Measurements from ENCODE around the gene TARS1.

Gene TARS1

DNA sequence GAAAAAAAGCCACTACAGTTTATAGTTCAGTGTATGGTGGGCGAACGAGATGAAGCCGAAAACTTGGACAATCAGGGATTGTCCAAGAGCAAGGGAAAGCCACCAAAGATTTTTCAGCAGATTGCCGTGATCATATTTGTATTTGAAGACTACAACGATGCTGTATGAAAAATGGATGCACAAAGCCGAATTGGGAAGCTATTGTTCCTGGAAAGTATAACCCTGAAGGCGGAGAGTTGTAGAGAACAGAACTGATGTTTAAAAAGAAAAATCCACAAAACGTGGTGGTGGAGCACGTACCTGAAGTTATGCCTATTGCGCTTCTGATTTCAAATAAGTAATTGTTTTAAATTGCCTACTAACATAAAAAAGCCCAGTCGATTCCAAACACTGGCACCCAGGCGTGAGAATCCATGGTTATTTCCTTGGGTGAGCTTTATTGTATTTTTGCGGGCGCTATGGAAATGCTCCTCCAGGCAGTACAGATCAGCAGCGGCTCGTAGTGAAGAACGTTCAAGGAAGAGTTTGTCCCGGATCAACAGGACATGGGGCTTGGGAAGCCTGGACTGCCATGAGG lies 772 bp upstream of the TARS1 start:
- ATAC-seq = no peak

DNA sequence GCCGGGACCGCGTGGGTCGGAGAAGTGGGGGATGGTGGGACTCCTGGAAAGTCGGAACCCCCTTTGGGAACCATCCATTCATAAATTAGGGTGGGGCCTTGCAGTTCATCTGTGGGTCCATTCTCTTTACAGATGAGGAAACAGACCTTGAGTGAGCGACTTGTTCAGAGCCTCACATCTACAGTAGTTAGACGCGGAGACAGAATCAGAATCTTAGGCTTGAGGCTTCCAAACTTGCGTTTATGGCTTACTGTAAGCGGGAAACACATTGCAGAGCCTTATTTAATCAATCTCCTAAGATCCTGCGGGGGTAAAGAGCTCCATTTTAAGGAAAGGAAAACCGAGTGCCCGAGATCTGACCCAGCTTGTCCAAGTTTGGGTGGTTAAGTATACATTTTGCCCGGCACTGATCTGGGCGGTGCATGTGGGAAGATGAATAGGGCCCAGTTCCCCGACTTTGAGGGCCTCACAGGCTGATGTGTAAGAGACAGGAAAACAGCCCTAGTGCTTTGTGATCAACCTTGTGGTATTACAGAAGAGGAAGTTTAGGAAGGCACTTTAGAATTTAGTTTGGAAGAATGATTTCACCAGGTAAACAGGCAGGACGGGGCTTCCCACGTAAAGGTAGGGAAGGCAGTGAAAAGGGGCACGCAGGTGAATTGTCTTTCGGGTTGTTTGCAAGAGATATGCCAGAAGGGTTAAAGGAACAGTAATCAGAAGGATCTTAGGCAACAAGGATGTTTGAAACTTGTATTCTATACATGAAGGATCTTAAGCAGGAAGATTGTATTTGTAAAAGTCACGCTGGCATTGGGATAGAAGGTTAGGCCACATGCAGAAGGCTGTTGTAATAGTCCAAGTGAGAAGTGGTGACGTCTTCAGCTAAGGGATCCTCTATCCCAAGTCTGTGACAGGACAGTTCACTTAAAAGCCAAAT lies 744 bp downstream of the TARS1 start:
- ATAC-seq = peak; percentile 23 to 28

DNA sequence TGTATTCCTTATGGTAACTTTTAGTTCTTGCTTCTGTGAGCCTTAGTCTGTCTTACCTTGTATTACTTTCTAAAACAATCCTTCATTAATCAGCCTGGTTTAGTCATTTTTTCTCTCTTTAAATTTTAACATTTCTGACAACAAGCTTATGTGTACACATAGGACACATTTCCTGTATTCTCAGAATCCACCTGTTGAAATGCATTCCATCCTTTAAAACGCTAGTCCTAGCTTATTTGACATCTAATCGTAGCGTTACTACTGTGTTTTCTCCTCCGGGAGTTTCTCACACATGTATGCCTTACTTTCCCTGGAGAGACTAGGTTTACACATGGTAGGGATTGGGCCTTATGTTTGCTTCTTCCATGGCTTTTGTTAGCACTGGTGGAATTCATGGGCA lies 3.8 kb downstream of the TARS1 start:
- ATAC-seq = no peak

DNA sequence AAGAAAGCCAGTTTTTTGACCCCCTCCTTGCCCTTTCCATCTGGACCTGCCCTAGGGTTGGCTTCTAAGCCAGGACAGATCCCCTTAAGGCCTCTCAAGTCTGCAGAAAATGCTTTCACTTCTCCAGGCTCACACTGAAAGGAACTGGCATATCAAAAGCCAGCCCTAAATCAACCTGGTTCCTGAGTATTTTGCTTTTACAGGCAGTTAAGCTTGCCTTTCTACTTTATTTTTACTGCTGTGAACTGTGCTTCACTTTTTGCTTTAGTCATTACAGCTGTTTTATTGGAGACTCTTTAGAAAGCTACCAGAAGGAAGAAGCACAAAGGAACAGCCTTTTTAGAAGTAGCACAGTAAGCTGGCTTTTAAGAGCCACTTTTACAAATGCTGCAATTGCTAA lies 5.0 kb downstream of the TARS1 start:
- no peak for ATAC-seq

DNA sequence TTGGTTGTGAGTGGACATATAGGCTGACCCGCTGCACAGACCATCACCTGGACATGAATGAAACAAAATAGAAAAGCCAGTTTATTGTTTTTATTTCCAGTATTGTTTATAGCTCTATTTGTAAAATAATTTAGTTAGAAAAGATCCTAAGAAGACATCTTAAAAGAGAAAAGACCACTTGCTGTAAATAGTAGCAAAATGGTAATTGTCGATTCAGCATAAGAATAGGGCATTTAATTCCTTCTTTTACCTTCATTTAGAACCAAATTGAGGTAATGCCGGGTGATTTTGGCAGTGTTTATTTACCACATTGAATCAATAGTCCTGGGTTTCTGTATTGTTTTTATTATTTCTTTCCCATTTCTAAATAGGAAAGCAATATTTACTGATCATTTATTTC lies 7.4 kb downstream of the TARS1 start:
- no peak for ATAC-seq

DNA sequence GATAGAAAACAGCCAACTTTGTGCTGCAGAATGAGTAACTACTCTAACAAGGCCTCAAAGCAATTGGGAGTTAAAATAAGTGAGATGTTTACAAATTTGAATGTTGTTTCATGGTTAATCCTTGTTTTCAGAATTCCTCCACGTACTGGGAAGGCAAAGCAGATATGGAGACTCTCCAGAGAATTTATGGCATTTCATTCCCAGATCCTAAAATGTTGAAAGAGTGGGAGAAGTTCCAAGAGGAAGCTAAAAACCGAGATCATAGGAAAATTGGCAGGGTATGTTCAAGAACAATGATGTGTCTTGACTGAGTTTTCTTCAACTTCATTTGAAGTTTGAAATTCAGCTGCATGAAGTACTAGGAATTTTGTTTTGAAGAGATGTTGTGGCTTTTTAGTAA lies 16.4 kb downstream of the TARS1 start:
- no peak for ATAC-seq

DNA sequence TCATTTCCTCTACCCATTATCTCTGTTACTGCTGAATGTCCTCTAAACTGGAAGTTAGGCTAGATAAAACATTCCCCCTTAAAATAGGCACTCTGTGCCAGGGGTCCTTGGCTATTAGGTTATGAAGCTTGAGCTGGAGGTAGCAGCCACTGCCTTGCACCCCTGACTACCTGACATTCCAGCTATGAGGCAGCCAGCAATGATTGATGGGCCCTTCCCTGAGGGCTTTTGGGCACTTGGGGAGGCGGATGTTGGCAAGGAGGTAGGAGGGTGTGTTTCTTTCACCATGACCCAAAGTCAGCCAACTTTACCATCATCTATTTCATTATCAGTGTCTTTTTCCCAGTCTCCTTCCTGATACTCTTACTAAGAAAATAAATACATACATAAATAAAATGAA lies 17.1 kb downstream of the TARS1 start:
- no peak for ATAC-seq

DNA sequence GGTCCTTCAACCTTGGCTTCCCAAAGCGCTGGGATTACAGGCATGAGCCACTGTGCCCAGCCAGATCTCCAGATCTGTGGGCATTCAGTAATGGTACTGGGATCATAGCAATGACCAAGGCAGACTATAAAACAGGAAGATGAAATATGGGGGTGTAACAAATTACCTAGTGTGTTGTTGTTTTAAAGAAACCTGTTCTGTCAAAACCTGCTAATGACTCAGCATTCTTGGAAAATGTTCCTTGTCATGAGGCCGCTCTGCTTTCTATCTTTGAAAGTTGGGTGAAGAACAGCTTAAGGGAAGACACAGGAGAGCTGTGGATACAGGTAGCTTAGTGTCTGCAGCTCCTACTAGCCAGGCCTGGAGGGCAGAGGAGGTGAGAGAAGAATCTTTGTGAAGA lies 19.4 kb downstream of the TARS1 start:
- no peak for ATAC-seq

DNA sequence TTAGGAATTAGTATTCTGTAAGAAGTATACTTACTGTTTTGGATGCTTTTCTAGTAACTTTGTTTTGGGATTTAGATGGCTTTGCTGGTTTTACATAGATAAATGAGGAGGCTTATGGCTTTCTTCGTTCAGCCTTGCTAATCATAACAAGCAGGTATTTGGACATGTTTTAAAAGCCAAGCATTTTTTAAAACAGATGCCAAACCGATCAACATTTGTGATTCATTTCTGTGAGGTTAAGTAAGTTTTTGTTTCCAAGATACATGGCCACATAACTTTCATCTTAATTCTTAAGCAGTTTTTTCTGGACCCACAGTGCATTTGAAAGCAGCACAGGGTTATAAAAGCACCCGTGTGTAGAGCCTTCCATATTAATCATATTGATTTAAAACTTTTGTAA lies 21.7 kb downstream of the TARS1 start:
- ATAC-seq = no peak

DNA sequence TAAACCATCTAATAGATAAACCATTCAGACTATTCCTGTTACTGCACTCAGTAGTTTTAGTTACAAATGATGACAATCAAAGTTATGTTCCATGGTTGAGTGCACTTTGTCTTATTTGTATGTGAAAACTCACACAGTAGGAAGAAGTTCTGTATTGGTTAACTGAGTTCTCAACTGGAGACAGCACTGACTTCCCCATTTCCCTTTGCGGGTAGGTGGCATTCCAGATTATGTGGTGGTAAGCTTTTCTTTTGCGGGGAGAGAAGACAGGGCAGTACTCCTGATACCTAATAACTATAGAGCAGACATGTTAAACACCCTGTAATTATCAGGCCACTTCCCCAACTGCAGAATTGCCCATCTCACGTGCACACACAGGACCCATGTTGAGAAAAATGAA lies 24.4 kb downstream of the TARS1 start:
- ATAC-seq = no peak

DNA sequence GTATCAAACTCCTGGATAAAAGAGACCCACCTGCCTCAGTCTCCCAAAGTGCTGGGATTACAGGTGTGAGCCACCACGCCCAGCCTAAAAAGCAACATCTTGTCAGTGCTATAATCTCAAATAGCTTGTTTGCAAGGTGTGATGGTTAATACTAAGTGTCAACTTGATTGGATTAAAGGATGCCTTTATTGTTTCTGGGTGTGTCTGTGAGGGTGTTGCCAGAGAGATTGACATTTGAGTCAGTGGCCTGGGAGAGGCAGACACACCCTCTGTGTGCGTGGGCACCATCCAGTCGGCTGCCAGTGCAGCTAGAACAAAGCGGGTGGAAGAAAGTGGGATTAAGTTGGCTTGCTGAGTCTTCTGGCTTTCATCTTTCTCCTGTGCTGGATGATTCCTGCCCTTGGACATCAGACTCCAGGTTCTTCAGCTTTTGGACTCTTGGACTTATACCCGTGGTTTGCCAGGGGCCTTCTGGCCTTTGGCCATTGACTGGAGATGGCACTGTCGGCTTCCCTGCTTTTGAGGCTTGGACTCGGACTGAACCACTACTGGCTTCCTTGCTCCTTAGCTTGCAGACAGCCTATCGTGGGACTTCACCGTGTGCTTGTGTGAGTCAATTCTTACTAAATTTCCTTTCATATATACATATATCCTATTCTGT lies 28.1 kb downstream of the TARS1 start:
- no peak for ATAC-seq

DNA sequence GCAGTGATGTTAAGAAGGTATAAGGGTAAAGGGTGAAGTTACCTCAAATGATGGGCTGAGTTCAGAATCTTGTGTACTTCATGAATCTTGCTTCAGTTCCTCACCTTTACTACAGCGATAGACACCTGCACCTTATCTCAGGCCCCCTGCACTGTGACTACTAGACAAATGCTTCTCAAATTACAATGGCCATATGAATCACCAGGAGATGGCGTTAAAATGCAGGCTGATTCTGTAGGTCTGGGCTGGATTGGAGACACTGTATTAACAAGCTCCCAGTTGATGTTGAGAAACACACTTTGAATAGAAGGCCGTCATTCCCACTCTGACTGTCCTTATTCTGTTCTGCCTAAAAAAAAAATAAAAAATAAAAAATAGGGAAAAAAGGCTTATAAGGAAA lies 29.8 kb downstream of the TARS1 start:
- no peak for ATAC-seq

DNA sequence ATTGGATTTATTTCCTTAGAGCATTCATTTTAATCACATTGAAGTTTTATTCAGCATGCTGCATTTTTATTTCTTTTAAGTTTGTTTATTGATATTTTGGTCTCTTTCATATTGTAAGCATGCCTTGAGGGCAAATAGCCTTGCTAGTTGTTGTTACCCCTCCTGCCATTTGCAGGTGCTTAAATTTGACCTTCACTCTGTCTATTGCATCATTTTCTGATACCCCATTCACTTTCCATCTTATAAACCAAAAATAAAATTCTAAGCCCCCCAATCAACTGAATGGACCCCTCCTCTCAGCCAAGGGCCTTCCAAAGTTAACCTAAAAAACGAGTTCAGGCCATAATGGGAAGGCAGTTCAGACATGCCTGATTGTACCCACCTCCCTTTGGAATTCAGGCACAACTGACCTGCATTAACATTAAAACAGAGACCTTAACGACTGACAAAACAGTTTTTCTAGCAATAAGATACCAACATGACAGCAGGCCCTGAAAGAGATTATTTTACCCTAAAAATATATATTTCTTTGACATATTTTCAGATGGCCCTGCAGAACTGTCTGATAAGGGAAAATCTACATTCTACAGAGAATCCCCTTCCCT lies 32.1 kb downstream of the TARS1 start:
- no peak for ATAC-seq

DNA sequence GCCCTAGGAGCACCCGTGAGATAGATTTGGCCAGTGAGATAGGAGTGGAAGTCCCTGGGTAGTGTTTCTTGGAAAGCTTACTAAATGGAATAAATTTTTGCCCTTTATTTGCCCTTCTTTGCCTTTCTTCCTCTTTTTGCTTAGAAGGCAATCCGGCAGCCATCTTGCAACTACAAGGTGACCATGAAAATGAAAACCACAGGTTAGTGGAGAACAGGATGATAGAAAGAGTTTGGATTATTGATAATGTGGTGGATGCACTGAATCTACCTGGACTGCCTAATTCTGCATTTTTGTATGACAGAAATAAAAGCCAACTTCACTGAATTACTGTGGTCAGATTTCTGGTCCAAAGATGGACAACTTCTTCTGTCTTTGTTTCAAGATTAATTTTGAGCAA lies 33.2 kb downstream of the TARS1 start:
- no peak for ATAC-seq

DNA sequence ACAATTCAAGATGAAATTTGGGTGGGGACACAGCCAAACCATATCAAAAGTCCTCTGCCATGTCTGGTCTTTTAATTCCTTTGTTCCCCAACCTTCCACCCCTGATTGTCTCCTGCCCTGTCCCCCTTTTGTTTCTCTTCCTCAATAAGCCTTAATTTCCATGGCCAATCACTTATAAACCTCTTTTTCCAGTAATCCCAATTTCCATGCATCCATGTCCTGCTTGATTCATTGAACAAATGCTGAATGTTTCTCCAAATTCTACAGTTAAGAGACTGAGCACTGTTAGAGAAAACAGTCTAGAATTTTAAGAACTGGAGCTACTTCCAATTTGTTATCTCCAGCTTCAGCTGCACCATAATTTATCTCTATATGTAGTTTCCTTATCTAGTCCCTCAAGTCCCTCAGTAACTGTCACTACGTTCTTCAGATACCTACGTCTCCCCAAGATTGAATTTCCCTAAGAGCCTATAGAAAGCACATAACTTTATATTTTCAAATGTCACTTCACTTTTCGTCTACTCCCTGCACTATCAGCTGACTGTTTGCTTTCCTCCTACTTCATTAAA lies 34.2 kb downstream of the TARS1 start:
- no peak for ATAC-seq

DNA sequence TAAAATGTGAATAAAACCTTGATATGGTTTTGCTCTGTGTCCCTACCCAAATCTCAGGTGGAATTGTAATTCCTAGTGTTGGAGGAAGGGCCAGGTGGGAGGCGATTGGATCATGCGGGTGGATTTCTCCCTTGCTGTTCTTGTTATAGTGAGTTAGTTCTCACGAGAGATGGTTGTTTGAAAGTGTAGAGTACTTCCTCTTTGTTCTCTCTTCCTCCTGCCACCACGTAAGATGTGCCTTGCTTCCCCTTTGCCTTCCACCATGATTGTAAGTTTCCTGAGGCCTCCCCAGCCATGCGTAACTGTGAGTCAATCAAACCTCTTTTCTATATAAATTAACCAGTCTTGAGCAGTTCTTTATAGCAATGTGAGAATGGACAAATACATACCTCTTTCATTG lies 34.9 kb downstream of the TARS1 start:
- ATAC-seq = no peak

DNA sequence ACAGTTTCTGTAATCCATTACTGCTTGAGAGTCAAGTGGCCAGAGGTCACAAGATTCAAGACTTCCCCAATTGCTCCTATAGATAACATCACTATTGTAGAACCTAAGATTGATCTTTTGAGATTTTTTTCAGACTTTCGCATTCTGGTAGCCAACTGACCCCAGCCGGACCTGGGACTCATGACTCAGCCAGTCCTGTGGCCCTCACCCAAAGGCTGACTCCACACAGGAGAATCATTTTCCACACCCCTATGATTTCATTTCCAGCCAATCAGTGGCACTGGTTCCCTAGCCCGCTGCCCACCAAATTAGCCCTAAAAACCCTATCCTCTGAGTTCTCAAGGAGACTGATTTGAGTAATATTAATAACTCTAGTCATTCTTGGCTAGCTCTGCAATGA lies 36.2 kb downstream of the TARS1 start:
- ATAC-seq = no peak

DNA sequence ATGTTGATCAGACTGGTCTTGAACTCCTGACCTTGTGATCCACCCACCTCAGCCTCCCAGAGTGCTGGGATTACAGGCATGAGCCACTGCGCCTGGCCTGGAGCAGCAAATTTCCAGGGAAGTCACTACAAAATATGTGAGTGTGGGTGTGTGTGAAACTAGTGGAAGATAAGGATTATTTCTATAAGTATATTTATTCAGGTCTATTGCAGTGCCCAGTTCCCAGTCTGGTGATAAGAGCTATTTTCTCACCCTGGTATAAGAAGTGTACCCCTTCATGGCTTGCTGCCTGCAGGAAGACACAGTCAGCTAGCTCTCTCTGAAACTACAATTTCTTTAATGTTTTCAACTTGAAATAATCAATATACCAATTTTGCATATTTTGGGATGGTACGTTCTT lies 37.1 kb downstream of the TARS1 start:
- no peak for ATAC-seq

DNA sequence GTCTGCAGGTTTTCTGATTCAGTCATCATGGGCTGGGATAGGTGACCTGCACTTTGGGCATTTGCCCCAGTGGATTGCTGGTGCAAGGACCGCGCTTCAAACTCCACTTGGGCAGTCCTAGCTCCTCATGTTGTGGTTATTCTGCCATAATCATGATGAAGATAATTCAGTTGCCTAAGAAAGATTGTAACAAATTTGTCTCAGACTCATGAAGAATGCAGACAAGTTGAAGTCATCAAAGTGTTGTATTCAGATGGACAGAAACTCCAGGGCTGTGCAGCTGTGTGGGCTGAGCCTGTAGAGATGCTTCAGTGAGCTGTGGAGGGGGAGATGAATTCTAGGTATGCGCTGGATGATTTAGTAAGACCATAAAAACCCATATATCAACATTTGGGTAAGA lies 38.5 kb downstream of the TARS1 start:
- ATAC-seq = no peak

DNA sequence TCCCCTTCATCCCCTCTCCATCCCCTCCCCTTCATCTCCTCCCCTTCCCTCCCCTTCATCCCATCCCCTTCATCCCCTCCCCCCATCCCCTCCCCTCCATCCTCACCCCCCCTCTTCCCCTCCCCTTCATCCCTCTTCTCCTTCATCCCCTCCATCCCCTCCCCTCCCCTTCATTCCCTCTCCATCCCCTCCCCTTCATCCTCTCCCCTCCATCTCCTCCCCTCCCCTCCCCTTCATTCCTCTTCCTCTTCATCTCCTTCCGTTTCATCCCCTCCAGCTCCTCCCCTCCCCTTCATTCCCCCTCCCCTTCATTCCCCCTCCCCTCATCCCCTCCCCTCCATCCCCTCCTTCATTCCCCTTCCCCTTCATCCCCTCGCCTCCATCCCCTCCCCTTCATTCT lies 40.1 kb downstream of the TARS1 start:
- ATAC-seq = no peak

DNA sequence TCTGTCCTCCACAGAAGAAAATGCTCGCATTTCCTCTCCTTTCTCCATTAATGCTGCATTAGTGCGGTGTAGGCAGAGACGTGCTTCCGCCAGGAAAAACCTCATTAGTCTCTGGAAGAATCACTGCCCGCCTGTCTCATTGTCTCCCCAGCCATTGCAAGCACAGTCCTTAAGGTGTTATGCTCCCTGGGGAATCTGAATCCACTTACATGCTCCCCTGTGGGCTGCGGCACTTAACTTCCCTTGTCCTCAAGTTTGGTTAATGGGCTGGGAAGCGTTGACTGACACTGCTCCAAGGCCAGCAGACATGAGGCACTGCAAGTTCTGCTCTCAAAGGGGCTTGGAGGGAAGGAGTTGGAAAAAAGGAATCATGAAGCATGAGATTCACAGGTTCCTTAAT lies 41.6 kb downstream of the TARS1 start:
- no peak for ATAC-seq

DNA sequence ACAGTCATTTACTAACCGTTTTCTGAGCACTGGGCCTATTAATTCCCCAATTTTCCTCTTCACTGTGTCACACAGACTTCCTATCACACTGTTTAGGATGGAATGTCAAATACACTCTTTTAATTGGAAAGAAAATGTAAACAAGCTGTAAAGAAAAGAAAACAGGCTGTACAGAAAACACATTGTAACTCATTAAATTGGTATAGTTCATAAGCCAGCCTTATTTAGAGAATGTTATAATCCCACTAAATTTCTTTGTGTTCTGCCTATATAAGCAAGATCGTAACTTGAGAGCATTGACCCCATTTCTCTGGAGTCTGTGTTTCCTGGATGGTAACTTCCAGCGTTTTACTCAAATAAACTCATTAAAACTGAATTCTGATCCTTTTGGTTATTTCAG lies 46.5 kb downstream of the TARS1 start:
- no peak for ATAC-seq
